GM10266 (cell line): Measurements from ENCODE around the gene ERBB4.

ENCODE experiments used
- DNase-seq: peaks from one replicate; pipeline ENCODE4 v3.0.0; 2012; ENCODE audit errors: extremely low spot score
- TF ChIP-seq, protein P1 (sequence below): IDR thresholded peaks from 2 replicates; pipeline ENCODE4 v1.5.1; 2012; ENCODE audit warnings: mild to moderate bottlenecking, low read depth; ENCODE audit not compliant: control insufficient read depth, insufficient read depth; ENCODE audit errors: missing control alignments

The ERBB4 gene

DNA sequence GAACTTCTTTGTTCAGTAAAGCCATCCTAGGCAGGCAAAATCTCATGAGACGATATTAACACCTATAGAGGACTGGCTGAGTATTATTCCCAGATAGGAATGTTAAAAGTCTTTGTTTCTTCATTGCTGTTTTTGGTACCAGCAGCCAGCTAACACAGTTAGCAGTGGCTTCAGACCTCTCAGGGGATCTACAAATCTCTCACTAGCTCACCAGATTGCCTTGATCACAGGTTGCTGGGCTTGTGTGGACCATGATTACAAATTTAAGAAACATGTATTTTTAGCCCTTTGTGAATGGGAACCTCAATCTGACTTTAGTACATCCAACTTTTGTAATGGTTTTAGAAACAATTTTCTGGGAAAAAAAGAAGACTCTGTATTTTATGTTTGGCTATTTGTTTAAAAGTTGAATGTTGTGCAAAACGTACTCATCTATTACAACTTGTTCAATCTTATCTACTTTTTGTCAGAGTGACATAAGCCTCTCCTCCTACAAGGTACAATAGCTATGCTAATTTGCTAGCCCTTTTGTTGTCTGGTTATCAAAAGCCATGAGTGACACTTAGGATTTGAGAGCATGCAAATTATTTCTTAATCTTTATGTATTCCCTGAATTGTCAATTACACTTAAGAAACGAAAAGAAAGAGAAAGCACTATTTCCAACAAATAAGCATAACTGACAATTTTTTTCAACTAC is 693.1 kb downstream of the ERBB4 start:
- TF ChIP-seq, protein P1, sequence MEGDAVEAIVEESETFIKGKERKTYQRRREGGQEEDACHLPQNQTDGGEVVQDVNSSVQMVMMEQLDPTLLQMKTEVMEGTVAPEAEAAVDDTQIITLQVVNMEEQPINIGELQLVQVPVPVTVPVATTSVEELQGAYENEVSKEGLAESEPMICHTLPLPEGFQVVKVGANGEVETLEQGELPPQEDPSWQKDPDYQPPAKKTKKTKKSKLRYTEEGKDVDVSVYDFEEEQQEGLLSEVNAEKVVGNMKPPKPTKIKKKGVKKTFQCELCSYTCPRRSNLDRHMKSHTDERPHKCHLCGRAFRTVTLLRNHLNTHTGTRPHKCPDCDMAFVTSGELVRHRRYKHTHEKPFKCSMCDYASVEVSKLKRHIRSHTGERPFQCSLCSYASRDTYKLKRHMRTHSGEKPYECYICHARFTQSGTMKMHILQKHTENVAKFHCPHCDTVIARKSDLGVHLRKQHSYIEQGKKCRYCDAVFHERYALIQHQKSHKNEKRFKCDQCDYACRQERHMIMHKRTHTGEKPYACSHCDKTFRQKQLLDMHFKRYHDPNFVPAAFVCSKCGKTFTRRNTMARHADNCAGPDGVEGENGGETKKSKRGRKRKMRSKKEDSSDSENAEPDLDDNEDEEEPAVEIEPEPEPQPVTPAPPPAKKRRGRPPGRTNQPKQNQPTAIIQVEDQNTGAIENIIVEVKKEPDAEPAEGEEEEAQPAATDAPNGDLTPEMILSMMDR: no peak
- no peak for DNase-seq

- DNase-seq: no peak
- TF ChIP-seq, protein P1: no peak
Measured at GRCh38 chr2:211837706-211838105, 700.9 kb downstream of the ERBB4 start.

GRCh38 chr2:211837206-211837605 is 701.4 kb downstream of the ERBB4 start:
- DNase-seq: no peak
- TF ChIP-seq, protein P1: no peak

DNA sequence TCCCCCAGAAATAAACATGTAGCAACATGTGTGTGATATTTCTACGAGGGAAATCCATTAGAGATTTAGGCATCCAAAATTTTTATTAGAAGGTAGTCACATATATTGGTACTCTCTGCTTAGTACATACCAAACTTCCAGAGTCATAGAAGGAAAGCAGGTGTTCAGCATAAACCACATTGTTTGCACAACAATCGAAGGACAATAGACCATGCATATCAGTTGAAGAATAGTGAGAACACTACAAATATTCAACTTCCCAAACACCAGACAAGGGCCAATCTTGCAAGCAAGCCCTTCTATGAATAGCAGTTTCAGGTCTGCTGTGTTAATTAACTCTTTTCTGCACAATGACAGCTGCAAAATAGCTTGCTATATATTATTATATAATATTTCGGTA is 702.2 kb downstream of the ERBB4 start:
- no peak for DNase-seq
- TF ChIP-seq, protein P1: no peak

GRCh38 chr2:211835695-211836094 is 702.9 kb downstream of the ERBB4 start:
- TF ChIP-seq, protein P1: no peak
- no peak for DNase-seq

DNA sequence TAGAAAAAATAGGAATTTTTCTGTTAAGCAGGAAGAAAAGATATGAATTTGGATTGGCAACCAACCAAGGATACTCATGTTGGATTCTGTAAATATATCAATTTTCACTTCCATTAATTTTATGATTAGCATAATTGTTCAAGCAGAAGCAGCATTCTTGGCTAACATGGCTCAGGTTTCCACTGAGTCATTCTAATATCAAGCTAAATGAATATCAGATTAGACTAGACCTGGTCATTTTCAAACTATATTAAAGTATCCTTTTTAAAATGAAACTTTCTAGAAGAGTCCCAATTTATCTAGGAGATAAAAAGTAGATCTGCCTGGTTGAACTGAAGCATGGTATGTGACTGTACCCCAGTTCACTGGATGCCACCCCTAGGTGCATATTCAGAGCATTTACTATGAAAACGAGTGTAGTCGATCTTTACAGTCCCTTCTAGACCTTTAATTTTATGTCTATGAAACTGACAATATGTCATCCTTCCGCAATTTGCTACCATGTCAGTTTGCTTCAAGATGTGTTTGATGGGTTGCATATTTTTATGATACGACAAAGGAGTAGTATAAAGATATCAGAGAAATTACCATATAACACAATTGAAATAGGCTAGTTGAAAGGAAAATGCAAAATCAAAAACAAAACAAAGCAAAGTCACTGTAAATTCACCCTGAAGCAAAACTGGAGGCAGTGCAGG is 704.9 kb downstream of the ERBB4 start:
- DNase-seq: no peak
- TF ChIP-seq, protein P1: no peak

GRCh38 chr2:211829725-211830124 is 708.9 kb downstream of the ERBB4 start:
- TF ChIP-seq, protein P1: no peak
- DNase-seq: no peak
